Measurements from ENCODE around the gene PDE6B. TPM values are rescaled to one million over a fixed set of nuclear protein-coding genes. Genes with fewer than 3 reads are reported as not detected.

PDE6B gene
- total and polyA plus RNA-seq, 2 experiments from 2014 or later: 3.4 to 5.0 TPM

DNA sequence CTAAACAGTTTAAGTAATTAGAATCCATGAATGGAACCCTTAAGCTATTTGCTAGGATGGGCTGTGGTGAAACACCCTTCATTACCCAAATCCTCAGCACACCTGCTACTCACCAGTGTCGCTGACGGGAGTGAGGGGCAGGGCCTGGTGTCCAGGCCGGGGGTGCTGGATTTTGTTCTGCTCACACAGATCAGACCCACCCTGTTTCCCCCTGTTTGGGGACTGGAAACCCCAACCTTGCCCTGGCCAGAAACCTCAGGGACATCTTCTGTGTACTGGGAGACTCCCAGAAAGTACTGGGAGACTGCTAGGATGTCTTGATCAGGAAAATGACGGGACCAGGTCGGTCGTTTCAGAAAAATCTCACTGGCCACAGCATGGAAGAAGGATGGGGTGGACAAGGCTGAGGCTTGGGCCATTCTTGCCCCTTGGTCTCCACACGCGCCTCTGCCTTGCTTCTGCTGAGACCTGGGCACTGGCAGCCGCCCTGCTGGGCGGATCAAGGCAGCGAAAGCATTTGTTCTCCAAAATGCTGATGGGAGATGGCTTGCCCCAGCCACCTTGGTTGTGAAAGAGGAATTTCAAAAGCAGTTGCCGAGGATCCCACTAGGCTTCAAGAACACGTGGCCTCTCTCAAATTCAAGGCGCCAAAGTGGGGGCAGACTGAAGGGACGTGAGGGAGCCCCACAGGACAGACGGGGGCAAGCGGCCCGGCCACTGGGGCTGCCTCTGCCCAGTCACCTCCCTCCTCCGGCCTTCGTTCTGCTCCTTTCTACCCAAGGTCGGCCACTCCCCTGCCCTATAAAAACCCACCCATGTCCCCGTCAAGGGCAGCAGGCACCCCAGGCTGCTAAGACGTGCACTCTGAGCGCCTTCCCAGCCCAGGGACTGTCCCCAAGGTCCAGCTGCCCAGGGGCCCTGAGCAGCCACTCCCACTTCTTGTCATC is 23.5 kb upstream of the PDE6B start:
- H4K20me1 ChIP-seq (replicated peaks; ENCODE audit: insufficient read depth): no peaks in the 10 kb centered on the region
- no peak overlapping the region for H3K27ac ChIP-seq (ENCODE audit: low read depth)
- no peaks in the 10 kb centered on the region for H3K79me2 ChIP-seq (replicated peaks; ENCODE audit: insufficient read depth)
- ATAC-seq (no peak), DNase-seq (ENCODE audit: low spot score) (no peak)
- no peaks in the 10 kb centered on the region for H3K9me2 ChIP-seq (ENCODE audit: insufficient read depth)
- H3K4me2 ChIP-seq: no peak overlapping the region
- H3K4me1 Mint-ChIP-seq: peaks cover 10% of the 10 kb centered on the region
- TF ChIP-seq, protein P1, sequence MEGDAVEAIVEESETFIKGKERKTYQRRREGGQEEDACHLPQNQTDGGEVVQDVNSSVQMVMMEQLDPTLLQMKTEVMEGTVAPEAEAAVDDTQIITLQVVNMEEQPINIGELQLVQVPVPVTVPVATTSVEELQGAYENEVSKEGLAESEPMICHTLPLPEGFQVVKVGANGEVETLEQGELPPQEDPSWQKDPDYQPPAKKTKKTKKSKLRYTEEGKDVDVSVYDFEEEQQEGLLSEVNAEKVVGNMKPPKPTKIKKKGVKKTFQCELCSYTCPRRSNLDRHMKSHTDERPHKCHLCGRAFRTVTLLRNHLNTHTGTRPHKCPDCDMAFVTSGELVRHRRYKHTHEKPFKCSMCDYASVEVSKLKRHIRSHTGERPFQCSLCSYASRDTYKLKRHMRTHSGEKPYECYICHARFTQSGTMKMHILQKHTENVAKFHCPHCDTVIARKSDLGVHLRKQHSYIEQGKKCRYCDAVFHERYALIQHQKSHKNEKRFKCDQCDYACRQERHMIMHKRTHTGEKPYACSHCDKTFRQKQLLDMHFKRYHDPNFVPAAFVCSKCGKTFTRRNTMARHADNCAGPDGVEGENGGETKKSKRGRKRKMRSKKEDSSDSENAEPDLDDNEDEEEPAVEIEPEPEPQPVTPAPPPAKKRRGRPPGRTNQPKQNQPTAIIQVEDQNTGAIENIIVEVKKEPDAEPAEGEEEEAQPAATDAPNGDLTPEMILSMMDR (conservative IDR thresholded peaks at IDR 0.05; ENCODE audit: low read depth in 2 of 2): no peak
- TF ChIP-seq JUNB (IDR thresholded peaks at IDR 0.05; ENCODE audit: unreplicated experiment): no peak
- TF ChIP-seq, protein P2, sequence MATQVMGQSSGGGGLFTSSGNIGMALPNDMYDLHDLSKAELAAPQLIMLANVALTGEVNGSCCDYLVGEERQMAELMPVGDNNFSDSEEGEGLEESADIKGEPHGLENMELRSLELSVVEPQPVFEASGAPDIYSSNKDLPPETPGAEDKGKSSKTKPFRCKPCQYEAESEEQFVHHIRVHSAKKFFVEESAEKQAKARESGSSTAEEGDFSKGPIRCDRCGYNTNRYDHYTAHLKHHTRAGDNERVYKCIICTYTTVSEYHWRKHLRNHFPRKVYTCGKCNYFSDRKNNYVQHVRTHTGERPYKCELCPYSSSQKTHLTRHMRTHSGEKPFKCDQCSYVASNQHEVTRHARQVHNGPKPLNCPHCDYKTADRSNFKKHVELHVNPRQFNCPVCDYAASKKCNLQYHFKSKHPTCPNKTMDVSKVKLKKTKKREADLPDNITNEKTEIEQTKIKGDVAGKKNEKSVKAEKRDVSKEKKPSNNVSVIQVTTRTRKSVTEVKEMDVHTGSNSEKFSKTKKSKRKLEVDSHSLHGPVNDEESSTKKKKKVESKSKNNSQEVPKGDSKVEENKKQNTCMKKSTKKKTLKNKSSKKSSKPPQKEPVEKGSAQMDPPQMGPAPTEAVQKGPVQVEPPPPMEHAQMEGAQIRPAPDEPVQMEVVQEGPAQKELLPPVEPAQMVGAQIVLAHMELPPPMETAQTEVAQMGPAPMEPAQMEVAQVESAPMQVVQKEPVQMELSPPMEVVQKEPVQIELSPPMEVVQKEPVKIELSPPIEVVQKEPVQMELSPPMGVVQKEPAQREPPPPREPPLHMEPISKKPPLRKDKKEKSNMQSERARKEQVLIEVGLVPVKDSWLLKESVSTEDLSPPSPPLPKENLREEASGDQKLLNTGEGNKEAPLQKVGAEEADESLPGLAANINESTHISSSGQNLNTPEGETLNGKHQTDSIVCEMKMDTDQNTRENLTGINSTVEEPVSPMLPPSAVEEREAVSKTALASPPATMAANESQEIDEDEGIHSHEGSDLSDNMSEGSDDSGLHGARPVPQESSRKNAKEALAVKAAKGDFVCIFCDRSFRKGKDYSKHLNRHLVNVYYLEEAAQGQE (IDR thresholded peaks at IDR 0.05; ENCODE audit: unreplicated experiment): no peak
- TF ChIP-seq, protein P3, sequence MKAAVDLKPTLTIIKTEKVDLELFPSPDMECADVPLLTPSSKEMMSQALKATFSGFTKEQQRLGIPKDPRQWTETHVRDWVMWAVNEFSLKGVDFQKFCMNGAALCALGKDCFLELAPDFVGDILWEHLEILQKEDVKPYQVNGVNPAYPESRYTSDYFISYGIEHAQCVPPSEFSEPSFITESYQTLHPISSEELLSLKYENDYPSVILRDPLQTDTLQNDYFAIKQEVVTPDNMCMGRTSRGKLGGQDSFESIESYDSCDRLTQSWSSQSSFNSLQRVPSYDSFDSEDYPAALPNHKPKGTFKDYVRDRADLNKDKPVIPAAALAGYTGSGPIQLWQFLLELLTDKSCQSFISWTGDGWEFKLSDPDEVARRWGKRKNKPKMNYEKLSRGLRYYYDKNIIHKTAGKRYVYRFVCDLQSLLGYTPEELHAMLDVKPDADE (IDR thresholded peaks at IDR 0.05): no peak
- TF ChIP-seq STAT1 (IDR thresholded peaks at IDR 0.05; ENCODE audit: unreplicated experiment): no peak
- TF ChIP-seq POLR2AphosphoS5 (IDR thresholded peaks at IDR 0.05; ENCODE audit: low read depth): no peak
- TF ChIP-seq ZNF114 (CRISPR knock-in tag; IDR thresholded peaks at IDR 0.05): no peak
- no peak for TF ChIP-seq EZH2phosphoT487 (IDR thresholded peaks at IDR 0.05; ENCODE audit: unreplicated experiment)
- no peak for TF ChIP-seq NANOG (IDR thresholded peaks at IDR 0.05; ENCODE audit: borderline replicate concordance)
- TF ChIP-seq CREB1 (CRISPR knock-in tag; IDR thresholded peaks at IDR 0.05; ENCODE audit: low read depth): no peak
- no peak for TF ChIP-seq ZNF331 (CRISPR knock-in tag; IDR thresholded peaks at IDR 0.05; ENCODE audit: low read depth)
- TF ChIP-seq, protein P4, sequence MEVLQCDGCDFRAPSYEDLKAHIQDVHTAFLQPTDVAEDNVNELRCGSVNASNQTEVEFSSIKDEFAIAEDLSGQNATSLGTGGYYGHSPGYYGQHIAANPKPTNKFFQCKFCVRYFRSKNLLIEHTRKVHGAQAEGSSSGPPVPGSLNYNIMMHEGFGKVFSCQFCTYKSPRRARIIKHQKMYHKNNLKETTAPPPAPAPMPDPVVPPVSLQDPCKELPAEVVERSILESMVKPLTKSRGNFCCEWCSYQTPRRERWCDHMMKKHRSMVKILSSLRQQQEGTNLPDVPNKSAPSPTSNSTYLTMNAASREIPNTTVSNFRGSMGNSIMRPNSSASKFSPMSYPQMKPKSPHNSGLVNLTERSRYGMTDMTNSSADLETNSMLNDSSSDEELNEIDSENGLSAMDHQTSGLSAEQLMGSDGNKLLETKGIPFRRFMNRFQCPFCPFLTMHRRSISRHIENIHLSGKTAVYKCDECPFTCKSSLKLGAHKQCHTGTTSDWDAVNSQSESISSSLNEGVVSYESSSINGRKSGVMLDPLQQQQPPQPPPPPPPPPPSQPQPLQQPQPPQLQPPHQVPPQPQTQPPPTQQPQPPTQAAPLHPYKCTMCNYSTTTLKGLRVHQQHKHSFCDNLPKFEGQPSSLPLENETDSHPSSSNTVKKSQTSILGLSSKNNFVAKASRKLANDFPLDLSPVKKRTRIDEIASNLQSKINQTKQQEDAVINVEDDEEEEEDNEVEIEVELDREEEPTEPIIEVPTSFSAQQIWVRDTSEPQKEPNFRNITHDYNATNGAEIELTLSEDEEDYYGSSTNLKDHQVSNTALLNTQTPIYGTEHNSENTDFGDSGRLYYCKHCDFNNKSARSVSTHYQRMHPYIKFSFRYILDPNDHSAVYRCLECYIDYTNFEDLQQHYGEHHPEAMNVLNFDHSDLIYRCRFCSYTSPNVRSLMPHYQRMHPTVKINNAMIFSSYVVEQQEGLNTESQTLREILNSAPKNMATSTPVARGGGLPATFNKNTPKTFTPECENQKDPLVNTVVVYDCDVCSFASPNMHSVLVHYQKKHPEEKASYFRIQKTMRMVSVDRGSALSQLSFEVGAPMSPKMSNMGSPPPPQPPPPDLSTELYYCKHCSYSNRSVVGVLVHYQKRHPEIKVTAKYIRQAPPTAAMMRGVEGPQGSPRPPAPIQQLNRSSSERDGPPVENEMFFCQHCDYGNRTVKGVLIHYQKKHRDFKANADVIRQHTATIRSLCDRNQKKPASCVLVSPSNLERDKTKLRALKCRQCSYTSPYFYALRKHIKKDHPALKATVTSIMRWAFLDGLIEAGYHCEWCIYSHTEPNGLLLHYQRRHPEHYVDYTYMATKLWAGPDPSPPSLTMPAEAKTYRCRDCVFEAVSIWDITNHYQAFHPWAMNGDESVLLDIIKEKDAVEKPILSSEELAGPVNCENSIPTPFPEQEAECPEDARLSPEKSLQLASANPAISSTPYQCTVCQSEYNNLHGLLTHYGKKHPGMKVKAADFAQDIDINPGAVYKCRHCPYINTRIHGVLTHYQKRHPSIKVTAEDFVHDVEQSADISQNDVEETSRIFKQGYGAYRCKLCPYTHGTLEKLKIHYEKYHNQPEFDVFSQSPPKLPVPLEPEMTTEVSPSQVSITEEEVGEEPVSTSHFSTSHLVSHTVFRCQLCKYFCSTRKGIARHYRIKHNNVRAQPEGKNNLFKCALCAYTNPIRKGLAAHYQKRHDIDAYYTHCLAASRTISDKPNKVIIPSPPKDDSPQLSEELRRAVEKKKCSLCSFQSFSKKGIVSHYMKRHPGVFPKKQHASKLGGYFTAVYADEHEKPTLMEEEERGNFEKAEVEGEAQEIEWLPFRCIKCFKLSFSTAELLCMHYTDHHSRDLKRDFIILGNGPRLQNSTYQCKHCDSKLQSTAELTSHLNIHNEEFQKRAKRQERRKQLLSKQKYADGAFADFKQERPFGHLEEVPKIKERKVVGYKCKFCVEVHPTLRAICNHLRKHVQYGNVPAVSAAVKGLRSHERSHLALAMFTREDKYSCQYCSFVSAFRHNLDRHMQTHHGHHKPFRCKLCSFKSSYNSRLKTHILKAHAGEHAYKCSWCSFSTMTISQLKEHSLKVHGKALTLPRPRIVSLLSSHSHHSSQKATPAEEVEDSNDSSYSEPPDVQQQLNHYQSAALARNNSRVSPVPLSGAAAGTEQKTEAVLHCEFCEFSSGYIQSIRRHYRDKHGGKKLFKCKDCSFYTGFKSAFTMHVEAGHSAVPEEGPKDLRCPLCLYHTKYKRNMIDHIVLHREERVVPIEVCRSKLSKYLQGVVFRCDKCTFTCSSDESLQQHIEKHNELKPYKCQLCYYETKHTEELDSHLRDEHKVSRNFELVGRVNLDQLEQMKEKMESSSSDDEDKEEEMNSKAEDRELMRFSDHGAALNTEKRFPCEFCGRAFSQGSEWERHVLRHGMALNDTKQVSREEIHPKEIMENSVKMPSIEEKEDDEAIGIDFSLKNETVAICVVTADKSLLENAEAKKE (CRISPR knock-in tag; IDR thresholded peaks at IDR 0.05): no peak
- TF ChIP-seq EZH2 (IDR thresholded peaks at IDR 0.05; ENCODE audit: low read depth, unreplicated experiment): no peak
- no peak overlapping the region for H3K4me3 Mint-ChIP-seq
- peaks cover 5% of the 10 kb centered on the region for H3K27me3 Mint-ChIP-seq (ENCODE audit: insufficient read depth, low read depth, poor library complexity)
- no peak overlapping the region for H2AFZ ChIP-seq
- no peak overlapping the region for H3K4me3 ChIP-seq
- no peaks in the 10 kb centered on the region for H3K27me3 ChIP-seq (ENCODE audit: insufficient read depth)
- H3K9me3 Mint-ChIP-seq: no peaks in the 10 kb centered on the region; the same call in 2 of the 3 replicates
- no peaks in the 10 kb centered on the region for H3F3A ChIP-seq (replicated peaks; ENCODE audit: low read depth)
- no peaks in the 10 kb centered on the region for H3K36me3 Mint-ChIP-seq (ENCODE audit: low read depth)
- H3K4me1 ChIP-seq (ENCODE audit: insufficient read depth): no peaks in the 10 kb centered on the region
- no peak overlapping the region for H3K27ac Mint-ChIP-seq
- no peaks in the 10 kb centered on the region for H3K36me3 ChIP-seq (ENCODE audit: insufficient read depth)

Data from GM23338 (cell line).